Hepatocyte (in vitro differentiated cells): Measurements from ENCODE around the gene KCNV2.

Experiments
- CTCF ChIP-seq: fragments of 200-600 bp; sonication (generic); IDR thresholded peaks from 2 replicates; pipeline ENCODE4 v1.5.1; 2016; ENCODE audit warnings: antibody characterized with exemption, mild to moderate bottlenecking; ENCODE audit not compliant: poor library complexity
- EZH2phosphoT487 ChIP-seq: fragments of 200-600 bp; sonication (generic); IDR thresholded peaks from one replicate; pipeline ENCODE4 v1.6.1; 2018; ENCODE audit warnings: antibody characterized with exemption, mild to moderate bottlenecking, low read depth, moderate library complexity; ENCODE audit not compliant: unreplicated experiment, severe bottlenecking

- TF ChIP-seq CTCF (no peak), EZH2phosphoT487 (no peak)
These were observed 8.8 kb downstream of the KCNV2 start for GRCh38 chr9:2725898-2726649.
